K562 (cell line): ENCODE measurements around the gene TULP1. TPM values are rescaled to one million over a fixed set of nuclear protein-coding genes. Genes with fewer than 3 reads are reported as not detected.

Source experiments
- ARID4B ChIP-seq: sonication (generic); formaldehyde crosslinking; IDR thresholded peaks from 2 replicates; pipeline ENCODE4 v1.8.0; 2022; ENCODE audit warnings: mild to moderate bottlenecking, missing genetic modification reagents
- CXXC5 ChIP-seq: fragments of 250-450 bp; sonication (Bioruptor Pico); IDR thresholded peaks from 2 replicates; pipeline ENCODE4 v1.8.0; 2022; ENCODE audit warnings: inconsistent platforms, mild to moderate bottlenecking, moderate library complexity
- ZNF707 ChIP-seq: fragments of 250-450 bp; sonication (Bioruptor Pico); conservative IDR thresholded peaks from 2 replicates; pipeline ENCODE4 v1.8.0; 2022; ENCODE audit warnings: inconsistent platforms, mild to moderate bottlenecking, moderate library complexity
- polyA plus RNA-seq, 8 experiments: library from polyadenylated mRNA; depleted of rRNA in 4 of 8; stranded (reverse) in 5 of 8; unstranded in 3 of 8; fragments of >200 nt; fragmentation: Nextera tagmentation in 2 of 8; fragmentation: Illumina TruSeq in 1 of 8; extraction: Ambion mirVana in 2 of 8; extraction: Trizol in 1 of 8; gene quantifications; 2 replicates each; pipeline versions ENCODE4 v1.2.1 to v1.2.3, GENCODE V29; 2011 to 2014; ENCODE audit warnings: inconsistent platforms in 1 of 8, missing spikeins in 1 of 8
- total RNA-seq, 7 experiments: library from RNA; depleted of rRNA in 6 of 7; stranded (reverse); fragments of >200 nt in 6 of 7; fragmentation: Illumina TruSeq in 2 of 7; extraction: Trizol in 2 of 7; gene quantifications; 2 replicates each; pipeline versions ENCODE4 v1.2.1 to v1.2.3, GENCODE V29; 2011 to 2021; ENCODE audit warnings: low replicate concordance in 1 of 7
- TF ChIP-seq, protein P1 (sequence below): fragments of 150-350 bp; IDR thresholded peaks from 2 replicates; pipeline ENCODE4 v1.6.1; 2014; ENCODE audit warnings: low read depth, mild to moderate bottlenecking, low read length, borderline replicate concordance

Gene TULP1
- total and polyA plus RNA-seq, 9 of the 15 experiments (the other 6 are each of a cell fraction or from before 2014, with no cell fraction given), result 0.06 to 0.17 (median 0.09) TPM; not detected in 6

GRCh38 chr6:35470663-35471120 lies 42.0 kb downstream of the TULP1 start (continued):
- TF ChIP-seq, protein P1, sequence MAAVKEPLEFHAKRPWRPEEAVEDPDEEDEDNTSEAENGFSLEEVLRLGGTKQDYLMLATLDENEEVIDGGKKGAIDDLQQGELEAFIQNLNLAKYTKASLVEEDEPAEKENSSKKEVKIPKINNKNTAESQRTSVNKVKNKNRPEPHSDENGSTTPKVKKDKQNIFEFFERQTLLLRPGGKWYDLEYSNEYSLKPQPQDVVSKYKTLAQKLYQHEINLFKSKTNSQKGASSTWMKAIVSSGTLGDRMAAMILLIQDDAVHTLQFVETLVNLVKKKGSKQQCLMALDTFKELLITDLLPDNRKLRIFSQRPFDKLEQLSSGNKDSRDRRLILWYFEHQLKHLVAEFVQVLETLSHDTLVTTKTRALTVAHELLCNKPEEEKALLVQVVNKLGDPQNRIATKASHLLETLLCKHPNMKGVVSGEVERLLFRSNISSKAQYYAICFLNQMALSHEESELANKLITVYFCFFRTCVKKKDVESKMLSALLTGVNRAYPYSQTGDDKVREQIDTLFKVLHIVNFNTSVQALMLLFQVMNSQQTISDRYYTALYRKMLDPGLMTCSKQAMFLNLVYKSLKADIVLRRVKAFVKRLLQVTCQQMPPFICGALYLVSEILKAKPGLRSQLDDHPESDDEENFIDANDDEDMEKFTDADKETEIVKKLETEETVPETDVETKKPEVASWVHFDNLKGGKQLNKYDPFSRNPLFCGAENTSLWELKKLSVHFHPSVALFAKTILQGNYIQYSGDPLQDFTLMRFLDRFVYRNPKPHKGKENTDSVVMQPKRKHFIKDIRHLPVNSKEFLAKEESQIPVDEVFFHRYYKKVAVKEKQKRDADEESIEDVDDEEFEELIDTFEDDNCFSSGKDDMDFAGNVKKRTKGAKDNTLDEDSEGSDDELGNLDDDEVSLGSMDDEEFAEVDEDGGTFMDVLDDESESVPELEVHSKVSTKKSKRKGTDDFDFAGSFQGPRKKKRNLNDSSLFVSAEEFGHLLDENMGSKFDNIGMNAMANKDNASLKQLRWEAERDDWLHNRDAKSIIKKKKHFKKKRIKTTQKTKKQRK, result no peak
- TF ChIP-seq ZNF707 (no peak), ARID4B (CRISPR knock-in tag) (no peak), CXXC5 (CRISPR knock-in tag) (no peak)
